GM23338 (cell line): ENCODE data around the gene PDE4B. TPM values are rescaled to one million over a fixed set of nuclear protein-coding genes. Genes with fewer than 3 reads are reported as not detected.

Experiments used
- ATAC-seq: fragments of 200-7000 bp; cut with Tn5 transposase; 3 replicates; pipeline ENCODE4 v1.9.1; 2020
- DNase-seq: peaks from one replicate; pipeline ENCODE4 v3.0.0-alpha.2; 2015; ENCODE audit warnings: low spot score
- H2AFZ ChIP-seq: fragments of 200-600 bp; sonication (generic); 2 replicates; pipeline ENCODE4 v1.8.0; 2016; ENCODE audit warnings: antibody characterized with exemption, mild to moderate bottlenecking, moderate library complexity
- H3F3A ChIP-seq: fragments of 200-600 bp; sonication (generic); replicated peaks from 2 replicates; pipeline ENCODE4 v1.8.0; 2017; ENCODE audit warnings: antibody characterized with exemption, mixed run types, low read depth
- H3K27ac ChIP-seq: fragments of 200-600 bp; sonication (generic); 2 replicates; pipeline ENCODE4 v1.6.1; 2016; ENCODE audit warnings: low read depth
- H3K27me3 ChIP-seq: fragments of 200-600 bp; sonication (generic); 2 replicates; pipeline ENCODE4 v1.8.0; 2016; ENCODE audit warnings: mild to moderate bottlenecking, mixed run types, moderate library complexity; ENCODE audit not compliant: insufficient read depth
- H3K36me3 ChIP-seq: fragments of 200-600 bp; sonication (generic); 2 replicates; pipeline ENCODE4 v1.8.0; 2016; ENCODE audit warnings: mild to moderate bottlenecking; ENCODE audit not compliant: insufficient read depth
- H3K4me1 ChIP-seq: fragments of 200-600 bp; sonication (generic); 2 replicates; pipeline ENCODE4 v1.8.0; 2016; ENCODE audit warnings: mild to moderate bottlenecking, moderate library complexity; ENCODE audit not compliant: insufficient read depth
- H3K4me2 ChIP-seq: fragments of 200-600 bp; sonication (generic); 2 replicates; pipeline ENCODE4 v1.7.1; 2017; ENCODE audit warnings: mixed run types
- H3K4me3 ChIP-seq: fragments of 200-600 bp; sonication (generic); 2 replicates; pipeline ENCODE4 v1.6.1; 2016; ENCODE audit warnings: mixed run types
- H3K79me2 ChIP-seq: fragments of 200-600 bp; sonication (generic); replicated peaks from 2 replicates; pipeline ENCODE4 v1.8.0; 2017; ENCODE audit warnings: mild to moderate bottlenecking; ENCODE audit not compliant: insufficient read depth
- H3K9me2 ChIP-seq: fragments of 200-600 bp; sonication (generic); 2 replicates; pipeline ENCODE4 v1.8.0; 2017; ENCODE audit not compliant: insufficient read depth
- H4K20me1 ChIP-seq: fragments of 200-600 bp; sonication (generic); replicated peaks from 2 replicates; pipeline ENCODE4 v1.8.0; 2017; ENCODE audit warnings: mild to moderate bottlenecking; ENCODE audit not compliant: insufficient read depth
- H3K27ac Mint-ChIP-seq: 2 replicates; pipeline ENCODE4 v1.8.0; 2020; ENCODE audit warnings: inconsistent platforms, mild to moderate bottlenecking, moderate library complexity, mixed read lengths
- H3K27me3 Mint-ChIP-seq: 3 replicates; pipeline ENCODE4 v1.8.0; 2022; ENCODE audit warnings: low read depth, mild to moderate bottlenecking, moderate library complexity, mixed read lengths, inconsistent platforms; ENCODE audit not compliant: insufficient read depth, poor library complexity
- H3K36me3 Mint-ChIP-seq: 3 replicates; pipeline ENCODE4 v1.8.0; 2021; ENCODE audit warnings: low read depth, mild to moderate bottlenecking, inconsistent platforms, moderate library complexity, mixed read lengths
- H3K4me1 Mint-ChIP-seq: 3 replicates; pipeline ENCODE4 v1.8.0; 2020; ENCODE audit warnings: mild to moderate bottlenecking, inconsistent platforms, mixed read lengths
- H3K4me3 Mint-ChIP-seq: 3 replicates; pipeline ENCODE4 v1.8.0; 2021; ENCODE audit warnings: moderate library complexity, mild to moderate bottlenecking, inconsistent platforms, mixed read lengths
- H3K9me3 Mint-ChIP-seq: 3 replicates; pipeline ENCODE4 v1.8.0; 2020; ENCODE audit warnings: moderate library complexity, mild to moderate bottlenecking, inconsistent platforms, mixed read lengths
- EZH2phosphoT487 ChIP-seq: fragments of 200-600 bp; sonication (generic); IDR thresholded peaks from one replicate; pipeline ENCODE4 v1.8.1; 2018; ENCODE audit warnings: antibody characterized with exemption; ENCODE audit not compliant: unreplicated experiment
- JUNB ChIP-seq: IDR thresholded peaks from one replicate; pipeline ENCODE4 v1.6.1; 2016; ENCODE audit warnings: antibody characterized with exemption; ENCODE audit not compliant: unreplicated experiment
- NANOG ChIP-seq: IDR thresholded peaks from 2 replicates; pipeline ENCODE4 v1.6.1; 2016; ENCODE audit warnings: antibody characterized with exemption, borderline replicate concordance
- POLR2AphosphoS5 ChIP-seq: IDR thresholded peaks from 2 replicates; pipeline ENCODE4 v1.6.1; 2016; ENCODE audit warnings: antibody characterized with exemption, low read depth
- STAT1 ChIP-seq: IDR thresholded peaks from one replicate; pipeline ENCODE4 v1.6.1; 2016; ENCODE audit warnings: antibody characterized with exemption; ENCODE audit not compliant: unreplicated experiment
- ZNF114 ChIP-seq: fragments of 250-450 bp; sonication (Bioruptor Pico); IDR thresholded peaks from 2 replicates; pipeline ENCODE4 v1.5.0; 2020; ENCODE audit warnings: mild to moderate bottlenecking, moderate library complexity
- ZNF331 ChIP-seq: fragments of 250-450 bp; sonication (Bioruptor Pico); IDR thresholded peaks from 2 replicates; pipeline ENCODE4 v1.5.0; 2020; ENCODE audit warnings: low read depth, mild to moderate bottlenecking, moderate library complexity
- polyA plus RNA-seq: library from polyadenylated mRNA; unstranded; fragments of >200 nt; fragmentation: Nextera tagmentation; extraction: Ambion mirVana; gene quantifications from 2 replicates; pipeline ENCODE4 v1.2.1, GENCODE V29; 2016
- total RNA-seq: library from RNA; depleted of rRNA; stranded (reverse); fragments of >200 nt; shearing (Covaris generic); gene quantifications from 2 replicates; pipeline ENCODE4 v1.2.3, GENCODE V29; 2014
- TF ChIP-seq, protein P1 (sequence below): IDR thresholded peaks from one replicate; pipeline ENCODE4 v1.6.1; 2018; ENCODE audit warnings: antibody characterized with exemption; ENCODE audit not compliant: unreplicated experiment
- TF ChIP-seq, protein P2 (sequence below): IDR thresholded peaks from 2 replicates; pipeline ENCODE4 v1.6.1; 2016; ENCODE audit warnings: antibody characterized with exemption
- TF ChIP-seq, protein P3 (sequence below): fragments of 250-450 bp; sonication (Bioruptor Pico); IDR thresholded peaks from 2 replicates; pipeline ENCODE4 v1.5.0; 2020; ENCODE audit warnings: mild to moderate bottlenecking, moderate library complexity

The PDE4B gene
- total and polyA plus RNA-seq, 2 experiments from 2014 or later: 14.0 to 25.6 TPM

DNA sequence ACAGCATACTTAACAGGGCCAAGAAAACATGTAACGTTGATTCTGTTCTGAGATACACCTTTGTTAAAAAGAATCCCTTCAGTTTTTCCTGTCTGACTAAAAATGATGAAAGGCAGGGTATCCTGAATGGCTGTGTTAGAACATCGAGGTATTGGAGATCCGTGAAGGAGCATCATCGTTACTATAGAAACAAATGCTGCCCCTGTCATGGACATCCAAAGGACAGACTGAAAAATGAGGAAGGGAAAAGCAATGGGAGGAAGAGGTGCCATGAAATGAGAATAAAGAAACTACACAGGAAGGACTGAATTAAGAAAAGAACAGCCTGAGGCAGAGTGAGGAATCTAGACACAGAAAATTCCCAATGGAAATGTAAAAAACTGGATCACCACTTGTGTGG is 257.9 kb downstream of the PDE4B start:
- H3K27me3 ChIP-seq: no peaks in the 10 kb centered on the region
- no peak for ATAC-seq

More for the DNA sequence above, 257.9 kb downstream of the PDE4B start:
- Histone ChIP-seq H3K27ac (no peak overlapping the region), H3K4me3 (no peak overlapping the region), H3F3A (no peaks in the 10 kb centered on the region), H3K36me3 (no peaks in the 10 kb centered on the region), H3K4me2 (no peak overlapping the region), H3K9me2 (no peaks in the 10 kb centered on the region), H3K79me2 (no peaks in the 10 kb centered on the region), H4K20me1 (no peaks in the 10 kb centered on the region), H3K4me1 (no peaks in the 10 kb centered on the region), H2AFZ (no peak overlapping the region)
- Mint-ChIP-seq H3K4me1 (no peaks in the 10 kb centered on the region), H3K9me3 (no peaks in the 10 kb centered on the region), H3K4me3 (no peak overlapping the region), H3K36me3 (no peaks in the 10 kb centered on the region), H3K27me3 (no peaks in the 10 kb centered on the region), H3K27ac (no peak overlapping the region)
- no peak for DNase-seq
- no peak for TF ChIP-seq EZH2phosphoT487
- no peak for TF ChIP-seq ZNF331 (CRISPR knock-in tag)
- TF ChIP-seq STAT1: no peak
- no peak for TF ChIP-seq ZNF114
- no peak for TF ChIP-seq POLR2AphosphoS5
- no peak for TF ChIP-seq JUNB
- TF ChIP-seq, protein P1, sequence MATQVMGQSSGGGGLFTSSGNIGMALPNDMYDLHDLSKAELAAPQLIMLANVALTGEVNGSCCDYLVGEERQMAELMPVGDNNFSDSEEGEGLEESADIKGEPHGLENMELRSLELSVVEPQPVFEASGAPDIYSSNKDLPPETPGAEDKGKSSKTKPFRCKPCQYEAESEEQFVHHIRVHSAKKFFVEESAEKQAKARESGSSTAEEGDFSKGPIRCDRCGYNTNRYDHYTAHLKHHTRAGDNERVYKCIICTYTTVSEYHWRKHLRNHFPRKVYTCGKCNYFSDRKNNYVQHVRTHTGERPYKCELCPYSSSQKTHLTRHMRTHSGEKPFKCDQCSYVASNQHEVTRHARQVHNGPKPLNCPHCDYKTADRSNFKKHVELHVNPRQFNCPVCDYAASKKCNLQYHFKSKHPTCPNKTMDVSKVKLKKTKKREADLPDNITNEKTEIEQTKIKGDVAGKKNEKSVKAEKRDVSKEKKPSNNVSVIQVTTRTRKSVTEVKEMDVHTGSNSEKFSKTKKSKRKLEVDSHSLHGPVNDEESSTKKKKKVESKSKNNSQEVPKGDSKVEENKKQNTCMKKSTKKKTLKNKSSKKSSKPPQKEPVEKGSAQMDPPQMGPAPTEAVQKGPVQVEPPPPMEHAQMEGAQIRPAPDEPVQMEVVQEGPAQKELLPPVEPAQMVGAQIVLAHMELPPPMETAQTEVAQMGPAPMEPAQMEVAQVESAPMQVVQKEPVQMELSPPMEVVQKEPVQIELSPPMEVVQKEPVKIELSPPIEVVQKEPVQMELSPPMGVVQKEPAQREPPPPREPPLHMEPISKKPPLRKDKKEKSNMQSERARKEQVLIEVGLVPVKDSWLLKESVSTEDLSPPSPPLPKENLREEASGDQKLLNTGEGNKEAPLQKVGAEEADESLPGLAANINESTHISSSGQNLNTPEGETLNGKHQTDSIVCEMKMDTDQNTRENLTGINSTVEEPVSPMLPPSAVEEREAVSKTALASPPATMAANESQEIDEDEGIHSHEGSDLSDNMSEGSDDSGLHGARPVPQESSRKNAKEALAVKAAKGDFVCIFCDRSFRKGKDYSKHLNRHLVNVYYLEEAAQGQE: no peak
- TF ChIP-seq, protein P2, sequence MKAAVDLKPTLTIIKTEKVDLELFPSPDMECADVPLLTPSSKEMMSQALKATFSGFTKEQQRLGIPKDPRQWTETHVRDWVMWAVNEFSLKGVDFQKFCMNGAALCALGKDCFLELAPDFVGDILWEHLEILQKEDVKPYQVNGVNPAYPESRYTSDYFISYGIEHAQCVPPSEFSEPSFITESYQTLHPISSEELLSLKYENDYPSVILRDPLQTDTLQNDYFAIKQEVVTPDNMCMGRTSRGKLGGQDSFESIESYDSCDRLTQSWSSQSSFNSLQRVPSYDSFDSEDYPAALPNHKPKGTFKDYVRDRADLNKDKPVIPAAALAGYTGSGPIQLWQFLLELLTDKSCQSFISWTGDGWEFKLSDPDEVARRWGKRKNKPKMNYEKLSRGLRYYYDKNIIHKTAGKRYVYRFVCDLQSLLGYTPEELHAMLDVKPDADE: no peak
- TF ChIP-seq, protein P3, sequence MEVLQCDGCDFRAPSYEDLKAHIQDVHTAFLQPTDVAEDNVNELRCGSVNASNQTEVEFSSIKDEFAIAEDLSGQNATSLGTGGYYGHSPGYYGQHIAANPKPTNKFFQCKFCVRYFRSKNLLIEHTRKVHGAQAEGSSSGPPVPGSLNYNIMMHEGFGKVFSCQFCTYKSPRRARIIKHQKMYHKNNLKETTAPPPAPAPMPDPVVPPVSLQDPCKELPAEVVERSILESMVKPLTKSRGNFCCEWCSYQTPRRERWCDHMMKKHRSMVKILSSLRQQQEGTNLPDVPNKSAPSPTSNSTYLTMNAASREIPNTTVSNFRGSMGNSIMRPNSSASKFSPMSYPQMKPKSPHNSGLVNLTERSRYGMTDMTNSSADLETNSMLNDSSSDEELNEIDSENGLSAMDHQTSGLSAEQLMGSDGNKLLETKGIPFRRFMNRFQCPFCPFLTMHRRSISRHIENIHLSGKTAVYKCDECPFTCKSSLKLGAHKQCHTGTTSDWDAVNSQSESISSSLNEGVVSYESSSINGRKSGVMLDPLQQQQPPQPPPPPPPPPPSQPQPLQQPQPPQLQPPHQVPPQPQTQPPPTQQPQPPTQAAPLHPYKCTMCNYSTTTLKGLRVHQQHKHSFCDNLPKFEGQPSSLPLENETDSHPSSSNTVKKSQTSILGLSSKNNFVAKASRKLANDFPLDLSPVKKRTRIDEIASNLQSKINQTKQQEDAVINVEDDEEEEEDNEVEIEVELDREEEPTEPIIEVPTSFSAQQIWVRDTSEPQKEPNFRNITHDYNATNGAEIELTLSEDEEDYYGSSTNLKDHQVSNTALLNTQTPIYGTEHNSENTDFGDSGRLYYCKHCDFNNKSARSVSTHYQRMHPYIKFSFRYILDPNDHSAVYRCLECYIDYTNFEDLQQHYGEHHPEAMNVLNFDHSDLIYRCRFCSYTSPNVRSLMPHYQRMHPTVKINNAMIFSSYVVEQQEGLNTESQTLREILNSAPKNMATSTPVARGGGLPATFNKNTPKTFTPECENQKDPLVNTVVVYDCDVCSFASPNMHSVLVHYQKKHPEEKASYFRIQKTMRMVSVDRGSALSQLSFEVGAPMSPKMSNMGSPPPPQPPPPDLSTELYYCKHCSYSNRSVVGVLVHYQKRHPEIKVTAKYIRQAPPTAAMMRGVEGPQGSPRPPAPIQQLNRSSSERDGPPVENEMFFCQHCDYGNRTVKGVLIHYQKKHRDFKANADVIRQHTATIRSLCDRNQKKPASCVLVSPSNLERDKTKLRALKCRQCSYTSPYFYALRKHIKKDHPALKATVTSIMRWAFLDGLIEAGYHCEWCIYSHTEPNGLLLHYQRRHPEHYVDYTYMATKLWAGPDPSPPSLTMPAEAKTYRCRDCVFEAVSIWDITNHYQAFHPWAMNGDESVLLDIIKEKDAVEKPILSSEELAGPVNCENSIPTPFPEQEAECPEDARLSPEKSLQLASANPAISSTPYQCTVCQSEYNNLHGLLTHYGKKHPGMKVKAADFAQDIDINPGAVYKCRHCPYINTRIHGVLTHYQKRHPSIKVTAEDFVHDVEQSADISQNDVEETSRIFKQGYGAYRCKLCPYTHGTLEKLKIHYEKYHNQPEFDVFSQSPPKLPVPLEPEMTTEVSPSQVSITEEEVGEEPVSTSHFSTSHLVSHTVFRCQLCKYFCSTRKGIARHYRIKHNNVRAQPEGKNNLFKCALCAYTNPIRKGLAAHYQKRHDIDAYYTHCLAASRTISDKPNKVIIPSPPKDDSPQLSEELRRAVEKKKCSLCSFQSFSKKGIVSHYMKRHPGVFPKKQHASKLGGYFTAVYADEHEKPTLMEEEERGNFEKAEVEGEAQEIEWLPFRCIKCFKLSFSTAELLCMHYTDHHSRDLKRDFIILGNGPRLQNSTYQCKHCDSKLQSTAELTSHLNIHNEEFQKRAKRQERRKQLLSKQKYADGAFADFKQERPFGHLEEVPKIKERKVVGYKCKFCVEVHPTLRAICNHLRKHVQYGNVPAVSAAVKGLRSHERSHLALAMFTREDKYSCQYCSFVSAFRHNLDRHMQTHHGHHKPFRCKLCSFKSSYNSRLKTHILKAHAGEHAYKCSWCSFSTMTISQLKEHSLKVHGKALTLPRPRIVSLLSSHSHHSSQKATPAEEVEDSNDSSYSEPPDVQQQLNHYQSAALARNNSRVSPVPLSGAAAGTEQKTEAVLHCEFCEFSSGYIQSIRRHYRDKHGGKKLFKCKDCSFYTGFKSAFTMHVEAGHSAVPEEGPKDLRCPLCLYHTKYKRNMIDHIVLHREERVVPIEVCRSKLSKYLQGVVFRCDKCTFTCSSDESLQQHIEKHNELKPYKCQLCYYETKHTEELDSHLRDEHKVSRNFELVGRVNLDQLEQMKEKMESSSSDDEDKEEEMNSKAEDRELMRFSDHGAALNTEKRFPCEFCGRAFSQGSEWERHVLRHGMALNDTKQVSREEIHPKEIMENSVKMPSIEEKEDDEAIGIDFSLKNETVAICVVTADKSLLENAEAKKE (CRISPR knock-in tag): no peak
- TF ChIP-seq NANOG: no peak
